CD14-positive monocyte (primary cell): ENCODE results near the gene NTM. TPM values are rescaled to one million over a fixed set of nuclear protein-coding genes. Genes with fewer than 3 reads are reported as not detected.

ENCODE experiments used
- DNase-seq, 3 donors: peaks; one replicate each; pipeline ENCODE4 v3.0.0-alpha.2; 2011 to 2022
- H2AFZ ChIP-seq: 2 replicates; pipeline ENCODE4 v1.6.0; 2012; ENCODE audit warnings: mild to moderate bottlenecking, low read depth, low read length, inconsistent platforms; ENCODE audit not compliant: insufficient read depth, poor library complexity, severe bottlenecking
- H3K27ac ChIP-seq, 2 donors: 1 replicate in 1 of 2; 2 replicates in 1 of 2; pipeline ENCODE4 v1.5.1; 2012 to 2013; ENCODE audit warnings: low read length in 2 of 2, control low read depth in 1 of 2, inconsistent platforms in 1 of 2, low read depth in 1 of 2, mild to moderate bottlenecking in 1 of 2
- H3K27me3 ChIP-seq, 2 donors: one replicate each; pipeline versions ENCODE4 v1.6.0 to v1.6.1; 2011 to 2013; ENCODE audit warnings: low read length in 2 of 2; ENCODE audit not compliant: control insufficient read depth in 2 of 2, insufficient read depth in 2 of 2
- H3K36me3 ChIP-seq, 2 donors: replicated peaks in 1 of 2; 1 replicate in 1 of 2; 2 replicates in 1 of 2; pipeline versions ENCODE4 v1.5.1 to v1.6.1; 2012 to 2013; ENCODE audit warnings: low read length in 2 of 2, control low read depth in 1 of 2, inconsistent platforms in 1 of 2, mild to moderate bottlenecking in 1 of 2; ENCODE audit not compliant: insufficient read depth in 2 of 2, control insufficient read depth in 1 of 2
- H3K4me1 ChIP-seq, 2 donors: 1 replicate in 1 of 2; 2 replicates in 1 of 2; pipeline versions ENCODE4 v1.5.1 to v1.6.1; 2012 to 2013; ENCODE audit warnings: low read length in 2 of 2, control low read depth in 1 of 2, inconsistent platforms in 1 of 2, mild to moderate bottlenecking in 1 of 2, moderate library complexity in 1 of 2; ENCODE audit not compliant: insufficient read depth in 2 of 2, control insufficient read depth in 1 of 2
- H3K4me2 ChIP-seq: replicated peaks from 2 replicates; pipeline ENCODE3; 2012; ENCODE audit warnings: low read length, moderate library complexity, mild to moderate bottlenecking; ENCODE audit not compliant: poor library complexity, severe bottlenecking; ENCODE audit errors: extremely low read depth
- H3K4me3 ChIP-seq, 3 experiments: fragments of 200-600 bp in 1 of 3; sonication (generic) in 1 of 3; replicated peaks in 1 of 3; 1 replicate in 2 of 3; 2 replicates in 1 of 3; pipeline ENCODE4 v1.5.1; 2011 to 2013; ENCODE audit warnings: low read length in 3 of 3, mild to moderate bottlenecking in 3 of 3, control low read depth in 2 of 3, low read depth in 2 of 3, inconsistent platforms in 1 of 3, moderate library complexity in 1 of 3
- H3K79me2 ChIP-seq: 2 replicates; pipeline ENCODE4 v1.6.0; 2012; ENCODE audit warnings: mild to moderate bottlenecking, control low read depth, inconsistent platforms, low read length, moderate library complexity; ENCODE audit not compliant: insufficient read depth
- H3K9ac ChIP-seq: 2 replicates; pipeline ENCODE4 v1.6.0; 2017; ENCODE audit warnings: low read length, mild to moderate bottlenecking; ENCODE audit not compliant: insufficient read depth, poor library complexity, severe bottlenecking
- H3K9me3 ChIP-seq, 2 donors: replicated peaks in 1 of 2; 1 replicate in 1 of 2; 2 replicates in 1 of 2; pipeline versions ENCODE4 v1.5.1 to v1.6.1; 2012 to 2013; ENCODE audit warnings: low read length in 2 of 2, control low read depth in 1 of 2; ENCODE audit not compliant: control insufficient read depth in 1 of 2, insufficient read depth in 1 of 2
- H4K20me1 ChIP-seq: 2 replicates; pipeline ENCODE4 v1.6.0; 2012; ENCODE audit warnings: mild to moderate bottlenecking, low read length, control low read depth, moderate library complexity; ENCODE audit not compliant: insufficient read depth
- H3K27ac Mint-ChIP-seq, 7 donors: one replicate each; pipeline ENCODE4 v1.8.0; 2020; ENCODE audit warnings: mild to moderate bottlenecking in 7 of 7, mixed read lengths in 7 of 7, moderate library complexity in 6 of 7, inconsistent platforms in 2 of 7
- H3K27me3 Mint-ChIP-seq, 3 donors: one replicate each; pipeline ENCODE4 v1.8.0; 2021 to 2022; ENCODE audit warnings: low read depth in 3 of 3, mild to moderate bottlenecking in 3 of 3, mixed read lengths in 3 of 3, moderate library complexity in 3 of 3, inconsistent platforms in 1 of 3
- H3K36me3 Mint-ChIP-seq, 2 donors: one replicate each; pipeline ENCODE4 v1.8.0; 2020; ENCODE audit warnings: mixed read lengths in 2 of 2, inconsistent platforms in 1 of 2, mild to moderate bottlenecking in 1 of 2
- H3K4me1 Mint-ChIP-seq: one replicate; pipeline ENCODE4 v1.8.0; 2020; ENCODE audit warnings: mild to moderate bottlenecking, mixed read lengths
- H3K4me3 Mint-ChIP-seq, 2 donors: one replicate each; pipeline ENCODE4 v1.8.0; 2020; ENCODE audit warnings: mild to moderate bottlenecking in 2 of 2, mixed read lengths in 2 of 2, moderate library complexity in 1 of 2
- H3K9me3 Mint-ChIP-seq, 7 donors: one replicate each; pipeline ENCODE4 v1.8.0; 2020 to 2022; ENCODE audit warnings: mixed read lengths in 7 of 7, mild to moderate bottlenecking in 6 of 7, moderate library complexity in 6 of 7, inconsistent platforms in 2 of 7
- WGBS: methylation state at CpG from one replicate; pipeline ENCODE4 v1.1.5; 2013; ENCODE audit warnings: missing lambda C conversion rate; ENCODE audit not compliant: insufficient coverage; 5-methylcytosine and 5-hydroxymethylcytosine counted together
- intact Hi-C, 2 donors: fragments of 100-400 bp; cut with micrococcal nuclease; formaldehyde crosslinking; loops; one replicate each; pipeline versions ENCODE4 v1.15.0 to v1.15.1; 2023
- polyA plus RNA-seq, 3 donors: library from polyadenylated mRNA; depleted of rRNA in 1 of 3; unstranded in 2 of 3; stranded (reverse) in 1 of 3; fragments of 300-500 nt in 2 of 3; fragments of >200 nt in 1 of 3; fragmentation: Illumina TruSeq in 2 of 3; gene quantifications; 1 replicate in 2 of 3; 2 replicates in 1 of 3; pipeline ENCODE4 v1.2.3, GENCODE V29; 2012 to 2021
- TF ChIP-seq, protein P1 (sequence below): fragments of 200-600 bp; IDR thresholded peaks from one replicate; pipeline ENCODE4 v1.8.0; 2022; ENCODE audit warnings: antibody characterized with exemption, mild to moderate bottlenecking

The NTM gene
- polyA plus RNA-seq, 3 donors = not detected

DNA sequence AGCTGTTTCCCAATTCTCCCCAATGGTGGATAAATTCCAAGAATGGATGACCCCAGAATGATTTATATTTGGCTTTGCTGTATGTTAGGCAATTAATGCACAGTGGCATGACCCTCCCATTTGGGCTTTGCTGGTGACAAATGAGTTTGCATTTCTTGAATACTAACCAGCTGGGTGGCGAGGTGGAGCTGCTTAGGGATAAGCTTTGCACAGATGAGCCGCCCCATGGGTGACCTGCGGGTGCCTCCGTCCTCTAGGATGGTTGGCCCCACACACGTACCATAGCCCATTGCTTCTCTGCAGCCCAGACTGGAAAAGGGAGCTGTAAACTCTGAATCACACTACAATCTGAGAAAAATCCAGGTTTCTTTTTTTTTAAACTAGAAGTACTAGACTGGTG, 94.6 kb downstream of the NTM start:
- no peaks in the 10 kb centered on the region for H3K4me1 Mint-ChIP-seq
- no peak overlapping the region for H3K4me3 Mint-ChIP-seq
- no peaks in the 10 kb centered on the region for H3K36me3 Mint-ChIP-seq
- Histone ChIP-seq H3K27me3 (peaks cover 0 to 21% of the 10 kb centered on the region in 2 donors), H3K9ac (no peak overlapping the region), H3K9me3 (no peaks in the 10 kb centered on the region), H3K27ac (no peak overlapping the region), H3K79me2 (no peaks in the 10 kb centered on the region), H3K4me2 (no peak overlapping the region), H2AFZ (no peak overlapping the region), H3K4me1 (no peaks in the 10 kb centered on the region), H3K4me3 (no peak overlapping the region), H3K36me3 (no peaks in the 10 kb centered on the region), H4K20me1 (no peaks in the 10 kb centered on the region)
- DNase-seq = no peak
- H3K9me3 Mint-ChIP-seq = peaks cover 0 to 2% (median 0%) of the 10 kb centered on the region in 7 donors
- TF ChIP-seq, protein P1, sequence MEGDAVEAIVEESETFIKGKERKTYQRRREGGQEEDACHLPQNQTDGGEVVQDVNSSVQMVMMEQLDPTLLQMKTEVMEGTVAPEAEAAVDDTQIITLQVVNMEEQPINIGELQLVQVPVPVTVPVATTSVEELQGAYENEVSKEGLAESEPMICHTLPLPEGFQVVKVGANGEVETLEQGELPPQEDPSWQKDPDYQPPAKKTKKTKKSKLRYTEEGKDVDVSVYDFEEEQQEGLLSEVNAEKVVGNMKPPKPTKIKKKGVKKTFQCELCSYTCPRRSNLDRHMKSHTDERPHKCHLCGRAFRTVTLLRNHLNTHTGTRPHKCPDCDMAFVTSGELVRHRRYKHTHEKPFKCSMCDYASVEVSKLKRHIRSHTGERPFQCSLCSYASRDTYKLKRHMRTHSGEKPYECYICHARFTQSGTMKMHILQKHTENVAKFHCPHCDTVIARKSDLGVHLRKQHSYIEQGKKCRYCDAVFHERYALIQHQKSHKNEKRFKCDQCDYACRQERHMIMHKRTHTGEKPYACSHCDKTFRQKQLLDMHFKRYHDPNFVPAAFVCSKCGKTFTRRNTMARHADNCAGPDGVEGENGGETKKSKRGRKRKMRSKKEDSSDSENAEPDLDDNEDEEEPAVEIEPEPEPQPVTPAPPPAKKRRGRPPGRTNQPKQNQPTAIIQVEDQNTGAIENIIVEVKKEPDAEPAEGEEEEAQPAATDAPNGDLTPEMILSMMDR = no peak
- H3K27ac Mint-ChIP-seq = peak overlapping the region in 1 of 7 donors; percentile 12
- intact Hi-C loops = no loop called here
- 91% methylated on average over 4 of the region's 5 CpGs for WGBS
- peaks cover 17 to 30% (median 25%) of the 10 kb centered on the region in 3 donors for H3K27me3 Mint-ChIP-seq

DNA sequence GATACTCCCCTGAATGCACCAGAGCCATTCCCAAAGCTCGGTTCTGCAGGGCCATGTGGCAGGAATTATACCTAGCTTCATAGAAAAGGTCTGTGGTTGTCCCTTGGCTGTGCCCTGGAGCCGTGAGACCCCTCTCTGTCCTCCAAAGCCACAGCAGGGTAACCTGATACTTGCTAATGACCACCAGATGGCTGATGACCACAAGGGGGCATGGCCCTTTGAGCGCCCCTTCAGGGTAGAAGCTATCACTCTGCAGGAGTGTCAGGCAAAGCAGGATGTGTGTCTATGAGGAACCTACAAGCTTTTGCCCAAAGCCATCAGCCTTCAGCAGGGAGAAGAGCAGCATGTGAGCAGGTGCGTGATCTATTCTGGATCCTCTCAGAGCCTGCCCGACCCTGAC, 95.3 kb downstream of the NTM start:
- H2AFZ ChIP-seq = no peak overlapping the region
- H4K20me1 ChIP-seq = no peaks in the 10 kb centered on the region
- H3K27ac ChIP-seq = no peak overlapping the region
- H3K9me3 ChIP-seq = no peaks in the 10 kb centered on the region
- H3K4me2 ChIP-seq = no peak overlapping the region
- H3K36me3 ChIP-seq = no peaks in the 10 kb centered on the region
- Mint-ChIP-seq H3K4me1 (no peaks in the 10 kb centered on the region), H3K9me3 (peaks cover 0 to 2% (median 0%) of the 10 kb centered on the region in 7 donors), H3K4me3 (no peak overlapping the region), H3K27me3 (peaks cover 19 to 30% (median 23%) of the 10 kb centered on the region in 3 donors), H3K27ac (no peak overlapping the region), H3K36me3 (no peaks in the 10 kb centered on the region)
- H3K27me3 ChIP-seq = peaks cover 0 to 21% of the 10 kb centered on the region in 2 donors
- H3K4me1 ChIP-seq = no peaks in the 10 kb centered on the region
- DNase-seq = no peak
- 43% methylated on average over 4 of the region's 5 CpGs for WGBS
- intact Hi-C loops = no loop called here
- no peaks in the 10 kb centered on the region for H3K79me2 ChIP-seq
- no peak overlapping the region for H3K4me3 ChIP-seq
- H3K9ac ChIP-seq = no peak overlapping the region
- TF ChIP-seq, protein P1 = no peak
